GM23338 (cell line): ENCODE measurements around the gene CNTNAP2. TPM values are rescaled to one million over a fixed set of nuclear protein-coding genes. Genes with fewer than 3 reads are reported as not detected.

Source experiments
- ATAC-seq: fragments of 200-7000 bp; cut with Tn5 transposase; 3 replicates; pipeline ENCODE4 v1.9.1; 2020
- DNase-seq: peaks from one replicate; pipeline ENCODE4 v3.0.0-alpha.2; 2015; ENCODE audit warnings: low spot score
- H2AFZ ChIP-seq: fragments of 200-600 bp; sonication (generic); 2 replicates; pipeline ENCODE4 v1.8.0; 2016; ENCODE audit warnings: antibody characterized with exemption, mild to moderate bottlenecking, moderate library complexity
- H3F3A ChIP-seq: fragments of 200-600 bp; sonication (generic); replicated peaks from 2 replicates; pipeline ENCODE4 v1.8.0; 2017; ENCODE audit warnings: antibody characterized with exemption, mixed run types, low read depth
- H3K27ac ChIP-seq: fragments of 200-600 bp; sonication (generic); 2 replicates; pipeline ENCODE4 v1.6.1; 2016; ENCODE audit warnings: low read depth
- H3K27me3 ChIP-seq: fragments of 200-600 bp; sonication (generic); 2 replicates; pipeline ENCODE4 v1.8.0; 2016; ENCODE audit warnings: mild to moderate bottlenecking, mixed run types, moderate library complexity; ENCODE audit not compliant: insufficient read depth
- H3K36me3 ChIP-seq: fragments of 200-600 bp; sonication (generic); 2 replicates; pipeline ENCODE4 v1.8.0; 2016; ENCODE audit warnings: mild to moderate bottlenecking; ENCODE audit not compliant: insufficient read depth
- H3K4me1 ChIP-seq: fragments of 200-600 bp; sonication (generic); 2 replicates; pipeline ENCODE4 v1.8.0; 2016; ENCODE audit warnings: mild to moderate bottlenecking, moderate library complexity; ENCODE audit not compliant: insufficient read depth
- H3K4me2 ChIP-seq: fragments of 200-600 bp; sonication (generic); 2 replicates; pipeline ENCODE4 v1.7.1; 2017; ENCODE audit warnings: mixed run types
- H3K4me3 ChIP-seq: fragments of 200-600 bp; sonication (generic); 2 replicates; pipeline ENCODE4 v1.6.1; 2016; ENCODE audit warnings: mixed run types
- H3K79me2 ChIP-seq: fragments of 200-600 bp; sonication (generic); replicated peaks from 2 replicates; pipeline ENCODE4 v1.8.0; 2017; ENCODE audit warnings: mild to moderate bottlenecking; ENCODE audit not compliant: insufficient read depth
- H3K9me2 ChIP-seq: fragments of 200-600 bp; sonication (generic); 2 replicates; pipeline ENCODE4 v1.8.0; 2017; ENCODE audit not compliant: insufficient read depth
- H4K20me1 ChIP-seq: fragments of 200-600 bp; sonication (generic); replicated peaks from 2 replicates; pipeline ENCODE4 v1.8.0; 2017; ENCODE audit warnings: mild to moderate bottlenecking; ENCODE audit not compliant: insufficient read depth
- H3K27ac Mint-ChIP-seq: 2 replicates; pipeline ENCODE4 v1.8.0; 2020; ENCODE audit warnings: inconsistent platforms, mild to moderate bottlenecking, moderate library complexity, mixed read lengths
- H3K27me3 Mint-ChIP-seq: 3 replicates; pipeline ENCODE4 v1.8.0; 2022; ENCODE audit warnings: low read depth, mild to moderate bottlenecking, moderate library complexity, mixed read lengths, inconsistent platforms; ENCODE audit not compliant: insufficient read depth, poor library complexity
- H3K36me3 Mint-ChIP-seq: 3 replicates; pipeline ENCODE4 v1.8.0; 2021; ENCODE audit warnings: low read depth, mild to moderate bottlenecking, inconsistent platforms, moderate library complexity, mixed read lengths
- H3K4me1 Mint-ChIP-seq: 3 replicates; pipeline ENCODE4 v1.8.0; 2020; ENCODE audit warnings: mild to moderate bottlenecking, inconsistent platforms, mixed read lengths
- H3K4me3 Mint-ChIP-seq: 3 replicates; pipeline ENCODE4 v1.8.0; 2021; ENCODE audit warnings: moderate library complexity, mild to moderate bottlenecking, inconsistent platforms, mixed read lengths
- H3K9me3 Mint-ChIP-seq: 3 replicates; pipeline ENCODE4 v1.8.0; 2020; ENCODE audit warnings: moderate library complexity, mild to moderate bottlenecking, inconsistent platforms, mixed read lengths
- CREB1 ChIP-seq: fragments of 250-450 bp; sonication (Bioruptor Pico); IDR thresholded peaks from 2 replicates; pipeline ENCODE4 v1.5.0; 2020; ENCODE audit warnings: low read depth, mild to moderate bottlenecking, moderate library complexity
- CTCF ChIP-seq, 2 experiments: fragments of 200-600 bp in 1 of 2; sonication (generic) in 1 of 2; conservative IDR thresholded peaks; 2 replicates each; pipeline versions ENCODE4 v1.5.1 to v1.6.1; 2016 to 2017; ENCODE audit warnings: antibody characterized with exemption in 2 of 2, low read depth in 2 of 2, mild to moderate bottlenecking in 2 of 2, moderate library complexity in 1 of 2
- ETS1 ChIP-seq: IDR thresholded peaks from 2 replicates; pipeline ENCODE4 v1.6.1; 2016; ENCODE audit warnings: antibody characterized with exemption
- EZH2phosphoT487 ChIP-seq: fragments of 200-600 bp; sonication (generic); IDR thresholded peaks from one replicate; pipeline ENCODE4 v1.8.1; 2018; ENCODE audit warnings: antibody characterized with exemption; ENCODE audit not compliant: unreplicated experiment
- JUNB ChIP-seq: IDR thresholded peaks from one replicate; pipeline ENCODE4 v1.6.1; 2016; ENCODE audit warnings: antibody characterized with exemption; ENCODE audit not compliant: unreplicated experiment
- NANOG ChIP-seq: IDR thresholded peaks from 2 replicates; pipeline ENCODE4 v1.6.1; 2016; ENCODE audit warnings: antibody characterized with exemption, borderline replicate concordance
- REST ChIP-seq: IDR thresholded peaks from one replicate; pipeline ENCODE4 v1.6.1; 2018; ENCODE audit warnings: antibody characterized with exemption; ENCODE audit not compliant: unreplicated experiment
- ZNF114 ChIP-seq: fragments of 250-450 bp; sonication (Bioruptor Pico); IDR thresholded peaks from 2 replicates; pipeline ENCODE4 v1.5.0; 2020; ENCODE audit warnings: mild to moderate bottlenecking, moderate library complexity
- ZNF331 ChIP-seq: fragments of 250-450 bp; sonication (Bioruptor Pico); IDR thresholded peaks from 2 replicates; pipeline ENCODE4 v1.5.0; 2020; ENCODE audit warnings: low read depth, mild to moderate bottlenecking, moderate library complexity
- polyA plus RNA-seq: library from polyadenylated mRNA; unstranded; fragments of >200 nt; fragmentation: Nextera tagmentation; extraction: Ambion mirVana; gene quantifications from 2 replicates; pipeline ENCODE4 v1.2.1, GENCODE V29; 2016
- total RNA-seq: library from RNA; depleted of rRNA; stranded (reverse); fragments of >200 nt; shearing (Covaris generic); gene quantifications from 2 replicates; pipeline ENCODE4 v1.2.3, GENCODE V29; 2014

CNTNAP2 gene
- total and polyA plus RNA-seq, 2 experiments from 2014 or later = 38.2 to 61.3 TPM

GRCh38 chr7:146090023-146090645 lies 26.5 kb upstream of the CNTNAP2 start:
- no peaks in the 10 kb centered on the region for H3F3A ChIP-seq
- ATAC-seq (peak; percentile 65), DNase-seq (peak; percentile 56)
- no peaks in the 10 kb centered on the region for H3K36me3 Mint-ChIP-seq
- H2AFZ ChIP-seq = no peak overlapping the region
- H3K9me3 Mint-ChIP-seq = peaks cover 14% of the 10 kb centered on the region; the same call in 2 of the 3 replicates
- no peaks in the 10 kb centered on the region for H3K79me2 ChIP-seq
- no peak overlapping the region for H3K27ac Mint-ChIP-seq
- no peaks in the 10 kb centered on the region for H3K9me2 ChIP-seq
- H3K27me3 ChIP-seq = no peaks in the 10 kb centered on the region
- no peaks in the 10 kb centered on the region for H3K27me3 Mint-ChIP-seq
- H4K20me1 ChIP-seq = no peaks in the 10 kb centered on the region
- H3K36me3 ChIP-seq = no peaks in the 10 kb centered on the region
- H3K4me3 ChIP-seq = no peak overlapping the region
- H3K27ac ChIP-seq = no peak overlapping the region
- H3K4me1 ChIP-seq = no peaks in the 10 kb centered on the region
- no peak overlapping the region for H3K4me3 Mint-ChIP-seq
- H3K4me2 ChIP-seq = no peak overlapping the region
- TF ChIP-seq CREB1 (no peak), CTCF (conservative IDR thresholded peaks at IDR 0.05; ENCODE audit: low read depth in 2 of 2) (peak; percentile 77 to 83), REST (no peak)
- no peaks in the 10 kb centered on the region for H3K4me1 Mint-ChIP-seq

- peaks cover 15% of the 10 kb centered on the region; the same call in 2 of the 3 replicates for H3K9me3 Mint-ChIP-seq
- DNase-seq = no peak
- TF ChIP-seq EZH2phosphoT487 = no peak
- TF ChIP-seq CTCF (conservative IDR thresholded peaks at IDR 0.05; ENCODE audit: low read depth in 2 of 2) = no peak
- TF ChIP-seq JUNB = no peak
- no peak for TF ChIP-seq NANOG
- no peak for TF ChIP-seq ZNF114 (CRISPR knock-in tag)
- no peak for TF ChIP-seq ZNF331 (CRISPR knock-in tag)
- no peak for TF ChIP-seq ETS1
Observed at GRCh38 chr7:146094356-146094755, 22.2 kb upstream of the CNTNAP2 start.

More at GRCh38 chr7:146094356-146094755, 22.2 kb upstream of the CNTNAP2 start:
- H3K9me2 ChIP-seq = no peaks in the 10 kb centered on the region
- no peak overlapping the region for H2AFZ ChIP-seq
- no peaks in the 10 kb centered on the region for H3K4me1 ChIP-seq
- H3K27ac Mint-ChIP-seq = no peak overlapping the region
- no peaks in the 10 kb centered on the region for H3K36me3 ChIP-seq
- ATAC-seq = no peak
- H3K4me3 Mint-ChIP-seq = no peak overlapping the region
- H3F3A ChIP-seq = no peaks in the 10 kb centered on the region
- H3K27ac ChIP-seq = no peak overlapping the region
- H3K27me3 ChIP-seq = no peaks in the 10 kb centered on the region
- H3K4me1 Mint-ChIP-seq = peaks cover 3% of the 10 kb centered on the region; the same call in 2 of the 3 replicates
- no peaks in the 10 kb centered on the region for H4K20me1 ChIP-seq
- no peak overlapping the region for H3K4me3 ChIP-seq
- no peaks in the 10 kb centered on the region for H3K27me3 Mint-ChIP-seq
- H3K4me2 ChIP-seq = no peak overlapping the region
- H3K79me2 ChIP-seq = no peaks in the 10 kb centered on the region
- no peaks in the 10 kb centered on the region for H3K36me3 Mint-ChIP-seq
